Fibroblast of lung (primary cell): ENCODE data around the gene NINJ2.

Experiments
- CTCF ChIP-seq, 2 donors: IDR thresholded peaks in 1 of 2; conservative IDR thresholded peaks in 1 of 2; 1 replicate in 1 of 2; 2 replicates in 1 of 2; pipeline ENCODE4 v1.5.1; 2011 to 2012; ENCODE audit warnings: low read length in 2 of 2, control low read depth in 1 of 2, inconsistent platforms in 1 of 2, low read depth in 1 of 2, mild to moderate bottlenecking in 1 of 2
- EZH2 ChIP-seq: IDR thresholded peaks from 2 replicates; pipeline ENCODE4 v1.5.1; 2012; ENCODE audit warnings: low read length, control low read depth, mild to moderate bottlenecking; ENCODE audit errors: missing control alignments

GRCh38 chr12:640773-641172 lies 22.5 kb downstream of the NINJ2 start:
- no peak for TF ChIP-seq CTCF (conservative IDR thresholded peaks at IDR 0.05 in 1 of 2, IDR thresholded peaks at IDR 0.05 in 1 of 2; ENCODE audit: low read depth in 1 of 2, low read length in 2 of 2)
- no peak for TF ChIP-seq EZH2
